Astrocyte of the cerebellum (primary cell): ENCODE measurements around the gene ANK2.

ENCODE experiments used
- DNase-seq: peaks from one replicate; pipeline ENCODE4 v3.0.0-alpha.2; 2011; ENCODE audit warnings: low read depth
- H3K4me3 ChIP-seq: 2 replicates; pipeline ENCODE4 v1.5.1; 2011; ENCODE audit warnings: mild to moderate bottlenecking, low read depth, low read length, moderate library complexity
- CTCF ChIP-seq: IDR thresholded peaks from 2 replicates; pipeline ENCODE4 v1.5.1; 2012; ENCODE audit warnings: low read length, low read depth, moderate library complexity, mild to moderate bottlenecking; ENCODE audit errors: missing control alignments
- in situ Hi-C: cut with HindIII; loops from 2 replicates; pipeline ENCODE4 v1.10.0; 2017; ENCODE audit warnings: low sequenced_read_pairs

Gene ANK2

GRCh38 chr4:113330200-113330599, 280.7 kb downstream of the ANK2 start:
- no peak overlapping the region for H3K4me3 ChIP-seq
- no peak for TF ChIP-seq CTCF
- in situ Hi-C loops, result no loop called here
- DNase-seq, result no peak

- no peak for TF ChIP-seq CTCF
- in situ Hi-C loops, result no loop called here
- no peak for DNase-seq
- no peak overlapping the region for H3K4me3 ChIP-seq
Measured at GRCh38 chr4:113331811-113332210, 282.4 kb downstream of the ANK2 start.

GRCh38 chr4:113332701-113333100, 283.2 kb downstream of the ANK2 start:
- no peak overlapping the region for H3K4me3 ChIP-seq
- no peak for TF ChIP-seq CTCF
- DNase-seq, result no peak
- in situ Hi-C loops, result no loop called here

- in situ Hi-C loops, result no loop called here
- no peak for TF ChIP-seq CTCF
- no peak overlapping the region for H3K4me3 ChIP-seq
- DNase-seq, result no peak
Measured at GRCh38 chr4:113335746-113336145, 286.3 kb downstream of the ANK2 start.

GRCh38 chr4:113336556-113336955, 287.1 kb downstream of the ANK2 start:
- DNase-seq, result no peak
- in situ Hi-C loops, result no loop called here
- TF ChIP-seq CTCF, result no peak
- no peak overlapping the region for H3K4me3 ChIP-seq

- no peak overlapping the region for H3K4me3 ChIP-seq
- no peak for DNase-seq
- in situ Hi-C loops, result no loop called here
- no peak for TF ChIP-seq CTCF
Measured at GRCh38 chr4:113339430-113339813, 290.0 kb downstream of the ANK2 start.

- H3K4me3 ChIP-seq, result no peak overlapping the region
- DNase-seq, result no peak
- TF ChIP-seq CTCF, result no peak
- in situ Hi-C loops, result no loop called here
Measured at GRCh38 chr4:113344100-113344499, 294.6 kb downstream of the ANK2 start.
